ENCODE data around the gene USF2.

USF2 gene

DNA sequence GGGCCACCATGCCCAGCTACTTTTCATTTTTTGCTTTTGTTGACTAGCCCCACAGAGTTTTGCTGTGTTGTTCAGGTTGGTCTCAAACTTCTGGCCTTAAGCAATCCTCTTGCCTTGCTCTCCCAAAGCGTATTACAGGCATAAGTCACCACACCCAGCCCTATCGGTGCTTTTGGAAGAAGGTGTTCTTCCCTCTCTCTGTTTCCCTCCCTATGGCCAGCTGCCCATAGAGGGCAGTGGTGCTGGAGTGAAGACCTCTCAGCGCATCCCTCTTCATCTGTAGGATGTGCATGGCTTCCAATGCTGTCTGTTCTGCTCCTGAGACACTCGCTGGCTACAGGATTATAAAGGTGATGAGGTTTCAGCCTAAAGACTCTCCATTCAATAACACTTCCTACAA is 58.9 kb downstream of the USF2 start:
- DNase-seq = no peak

DNA sequence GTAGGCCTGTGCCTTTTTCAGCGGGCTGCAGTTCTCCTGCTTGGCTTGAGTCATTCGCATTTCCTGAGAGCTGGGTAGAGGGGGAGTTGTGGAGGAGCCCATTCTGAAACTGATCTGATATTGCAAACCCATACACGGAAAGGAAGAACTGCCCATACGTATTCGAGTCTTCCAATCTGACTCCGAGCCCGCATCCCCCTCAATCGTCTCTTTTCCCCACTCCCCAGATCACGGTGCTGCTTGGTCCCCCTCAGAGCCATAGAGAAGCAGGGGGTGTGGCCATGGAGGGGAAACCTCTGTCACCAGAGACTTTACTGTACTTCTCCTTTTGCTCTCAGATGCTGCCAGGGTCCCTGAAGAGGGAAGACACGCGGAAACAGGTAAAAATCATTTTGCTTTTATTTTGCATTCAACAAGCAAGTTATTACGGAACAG is 60.1 kb downstream of the USF2 start, which contains the start of gene CD22:
TSS of gene CD22 (plus strand) at position 337 of the 435 bp plus-strand sequence. CDS start 2,854 bp downstream, outside the sequence.
- DNase-seq = no peak

DNA sequence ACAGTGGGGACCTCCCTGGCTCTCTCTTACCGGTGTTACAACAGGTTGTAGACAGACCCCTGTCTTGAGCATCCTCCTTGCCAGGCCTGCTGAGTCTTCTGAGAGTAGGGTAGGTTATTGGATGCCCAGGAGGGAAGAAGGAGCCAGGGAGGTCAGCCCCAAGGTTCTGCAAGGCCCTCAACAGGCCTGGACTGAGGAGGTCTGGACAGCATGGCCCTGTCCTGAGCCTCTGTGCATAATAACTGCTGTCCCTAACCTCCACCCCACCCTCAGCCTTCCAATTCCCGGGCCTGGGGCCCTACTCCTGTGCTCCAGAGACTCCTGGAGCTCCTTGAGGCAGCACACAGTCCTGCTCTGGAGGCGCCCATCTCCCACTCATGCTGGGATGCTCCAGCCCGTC is 60.6 kb downstream of the USF2 start:
- DNase-seq = no peak
